ENCODE data around the gene DDX25.

DDX25 gene

DNA sequence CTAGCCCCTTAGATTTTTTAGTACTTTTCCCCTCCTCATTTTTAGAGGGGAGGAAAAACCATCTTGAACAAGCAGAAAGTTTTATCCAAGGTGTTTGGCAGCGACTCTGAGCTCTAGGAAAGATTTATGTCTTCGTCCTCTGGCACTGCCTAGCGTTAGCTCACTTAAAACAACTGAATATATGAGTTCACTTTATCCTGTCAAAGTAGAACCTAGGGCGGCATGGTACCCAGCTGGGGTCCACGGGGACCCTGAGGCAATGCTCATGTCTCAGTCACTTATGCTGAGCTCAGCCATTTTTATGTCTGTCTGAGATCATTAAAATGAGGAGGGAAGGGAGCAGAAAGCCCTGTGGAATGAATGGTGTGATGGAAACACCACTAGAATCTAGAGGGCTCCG is 27.4 kb downstream of the DDX25 start:
- DNase-seq (ENCODE audit: low spot score) = no peak
- TF ChIP-seq, protein P1, sequence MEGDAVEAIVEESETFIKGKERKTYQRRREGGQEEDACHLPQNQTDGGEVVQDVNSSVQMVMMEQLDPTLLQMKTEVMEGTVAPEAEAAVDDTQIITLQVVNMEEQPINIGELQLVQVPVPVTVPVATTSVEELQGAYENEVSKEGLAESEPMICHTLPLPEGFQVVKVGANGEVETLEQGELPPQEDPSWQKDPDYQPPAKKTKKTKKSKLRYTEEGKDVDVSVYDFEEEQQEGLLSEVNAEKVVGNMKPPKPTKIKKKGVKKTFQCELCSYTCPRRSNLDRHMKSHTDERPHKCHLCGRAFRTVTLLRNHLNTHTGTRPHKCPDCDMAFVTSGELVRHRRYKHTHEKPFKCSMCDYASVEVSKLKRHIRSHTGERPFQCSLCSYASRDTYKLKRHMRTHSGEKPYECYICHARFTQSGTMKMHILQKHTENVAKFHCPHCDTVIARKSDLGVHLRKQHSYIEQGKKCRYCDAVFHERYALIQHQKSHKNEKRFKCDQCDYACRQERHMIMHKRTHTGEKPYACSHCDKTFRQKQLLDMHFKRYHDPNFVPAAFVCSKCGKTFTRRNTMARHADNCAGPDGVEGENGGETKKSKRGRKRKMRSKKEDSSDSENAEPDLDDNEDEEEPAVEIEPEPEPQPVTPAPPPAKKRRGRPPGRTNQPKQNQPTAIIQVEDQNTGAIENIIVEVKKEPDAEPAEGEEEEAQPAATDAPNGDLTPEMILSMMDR (IDR thresholded peaks at IDR 0.05; ENCODE audit: extremely low read depth, missing control alignments) = no peak

DNA sequence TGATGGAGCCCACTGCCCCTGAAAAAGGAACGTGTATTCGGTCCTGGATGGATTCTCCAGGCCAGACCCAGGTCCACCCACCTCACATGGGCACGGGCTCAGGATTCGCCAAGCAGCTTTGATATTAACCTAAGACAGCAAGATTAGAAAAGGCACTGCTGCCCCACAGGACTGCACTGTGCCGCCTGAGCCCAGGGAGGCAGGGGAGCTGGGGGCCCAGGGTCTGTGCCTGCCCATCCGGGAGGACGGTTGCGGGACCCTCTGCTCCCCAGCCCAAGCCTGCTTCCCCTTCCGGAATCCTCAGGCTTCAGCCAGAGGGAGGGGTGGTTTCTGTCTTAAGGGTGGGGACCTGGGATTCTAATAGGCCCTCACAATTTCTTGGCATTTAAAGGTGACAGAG is 28.0 kb downstream of the DDX25 start:
- TF ChIP-seq, protein P1 (IDR thresholded peaks at IDR 0.05; ENCODE audit: extremely low read depth, missing control alignments) = no peak
- DNase-seq (ENCODE audit: low spot score) = no peak

DNA sequence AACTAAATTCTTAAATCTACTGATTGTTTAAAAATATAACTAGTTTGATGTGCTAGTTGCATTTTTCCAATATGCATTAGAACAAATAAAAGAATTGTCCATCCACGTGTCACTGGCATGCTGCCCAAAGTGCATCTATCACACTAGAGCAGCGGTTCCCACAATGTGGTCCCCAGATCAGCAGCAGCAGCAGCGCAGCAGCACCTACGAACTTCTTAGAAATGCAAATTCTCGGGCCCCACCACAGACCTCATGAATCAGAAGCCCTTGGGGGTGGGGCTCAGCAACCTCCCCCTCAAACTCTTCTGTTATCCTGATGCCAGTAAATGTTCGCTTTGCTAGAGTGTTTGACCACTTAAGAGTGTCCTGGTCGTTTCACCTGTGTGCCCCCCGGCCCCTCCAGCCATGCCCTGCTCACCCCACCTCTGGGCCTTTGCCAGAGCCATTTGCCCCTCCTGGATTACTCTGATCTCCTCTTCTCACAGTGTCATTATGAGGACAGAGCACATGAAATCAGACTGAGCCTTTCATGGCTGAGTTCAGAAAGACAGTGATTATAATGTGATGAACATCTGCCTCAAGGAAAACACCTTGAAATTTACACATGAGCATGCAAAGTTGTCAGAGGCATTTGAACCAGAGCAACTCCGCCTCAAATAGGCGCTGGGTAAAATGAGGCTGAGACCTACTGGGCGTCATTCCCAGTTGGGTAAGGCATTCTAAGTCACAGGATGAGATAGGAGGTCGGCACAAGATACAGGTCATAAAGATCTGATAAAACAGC is 28.9 kb downstream of the DDX25 start:
- TF ChIP-seq, protein P1 (IDR thresholded peaks at IDR 0.05; ENCODE audit: extremely low read depth, missing control alignments) = no peak

DNA sequence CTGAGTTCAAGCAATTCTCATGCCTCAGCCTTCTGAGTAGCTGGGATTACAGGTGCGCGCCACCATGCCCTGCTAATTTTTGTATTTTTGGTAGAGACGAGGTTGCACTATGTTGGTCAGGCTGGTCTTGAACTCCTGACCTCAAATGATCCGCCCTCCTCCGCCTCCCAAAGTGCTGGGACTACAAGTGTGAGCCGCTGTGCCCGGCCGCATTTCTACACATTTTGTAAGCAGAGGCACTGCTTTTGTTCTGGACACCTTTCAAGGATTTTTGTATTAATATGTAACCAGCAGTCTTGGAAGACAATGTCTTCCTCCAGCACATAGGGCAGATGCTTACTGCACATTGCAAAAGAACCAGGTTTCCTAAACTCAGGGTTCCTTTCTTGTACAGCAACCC is 30.2 kb downstream of the DDX25 start:
- TF ChIP-seq, protein P1 (IDR thresholded peaks at IDR 0.05; ENCODE audit: extremely low read depth, missing control alignments) = no peak
- no peak for DNase-seq (ENCODE audit: low spot score)

More for the DNA sequence above, 28.9 kb downstream of the DDX25 start:
- no peak for DNase-seq (ENCODE audit: low spot score)

DNA sequence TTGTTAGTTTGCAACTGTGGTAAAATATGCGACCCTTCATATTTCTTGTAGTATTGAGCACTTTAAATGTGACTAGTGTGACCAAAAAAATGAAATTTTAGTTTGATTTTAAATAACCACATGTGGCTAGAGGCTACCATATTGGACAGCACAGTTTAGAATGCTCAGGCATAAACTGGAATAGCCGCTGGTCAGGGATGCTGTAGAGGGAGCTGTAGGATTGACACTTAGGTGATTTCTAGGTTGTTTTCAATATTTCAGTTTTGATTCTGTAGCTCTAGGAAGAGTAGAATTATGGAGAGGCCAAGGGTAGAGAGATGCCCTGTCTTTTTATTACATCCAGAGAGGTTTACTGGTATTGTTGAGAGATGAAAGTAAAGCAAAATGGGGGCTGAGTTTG is 30.7 kb downstream of the DDX25 start:
- no peak for DNase-seq (ENCODE audit: low spot score)

DNA sequence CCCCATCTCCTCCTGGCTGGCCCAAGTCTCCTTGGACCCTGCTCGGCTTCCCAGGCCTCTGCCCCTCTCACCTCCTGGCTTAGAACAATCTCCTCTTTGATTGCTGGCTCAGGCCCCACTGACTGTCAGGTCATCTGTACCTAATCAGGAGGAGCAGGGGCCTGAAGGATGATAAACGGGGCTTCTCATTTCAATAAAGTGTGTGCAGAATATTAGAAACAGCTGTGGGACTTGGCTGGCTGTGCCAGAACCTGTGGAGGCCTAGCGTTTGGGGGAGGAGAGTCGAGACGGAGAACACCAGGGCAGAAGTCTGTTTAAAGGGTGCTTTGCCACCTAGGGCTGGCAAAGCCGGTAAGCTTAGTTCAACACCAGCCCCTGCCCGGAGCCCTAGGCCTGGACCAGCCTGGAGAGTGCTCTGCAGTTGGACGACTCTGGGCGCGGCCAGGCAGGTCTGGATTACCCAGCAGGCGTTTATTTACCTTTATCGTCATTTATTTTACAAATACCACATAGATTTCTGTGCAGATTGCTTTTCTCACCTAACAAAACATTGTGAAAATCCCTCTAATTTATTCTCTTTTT is 31.4 kb downstream of the DDX25 start:
- DNase-seq (ENCODE audit: low spot score) = no peak
- TF ChIP-seq, protein P1 (IDR thresholded peaks at IDR 0.05; ENCODE audit: extremely low read depth, missing control alignments) = no peak

More for the DNA sequence above, 30.7 kb downstream of the DDX25 start:
- TF ChIP-seq, protein P1 (IDR thresholded peaks at IDR 0.05; ENCODE audit: extremely low read depth, missing control alignments) = no peak

DNA sequence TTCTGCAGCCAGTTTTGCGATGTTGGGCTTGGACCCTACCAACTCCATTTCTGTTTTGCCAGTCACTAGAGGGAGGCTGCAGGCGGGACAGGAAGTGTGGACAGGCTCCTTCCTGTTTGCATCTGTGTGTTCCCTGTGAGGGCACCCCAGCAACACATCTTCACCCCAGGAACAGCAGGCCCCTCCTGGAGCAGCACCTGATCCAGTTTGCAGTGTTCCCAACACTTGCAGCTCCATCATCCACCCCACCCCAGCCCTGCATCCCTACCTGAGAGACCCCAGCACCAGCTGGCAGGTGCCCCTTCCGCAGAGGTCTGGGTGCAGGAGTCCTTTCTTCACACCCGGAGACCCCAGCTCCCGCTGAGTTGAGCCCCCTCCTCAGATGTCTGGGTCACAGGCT is 34.1 kb downstream of the DDX25 start:
- TF ChIP-seq, protein P1 (IDR thresholded peaks at IDR 0.05; ENCODE audit: extremely low read depth, missing control alignments) = no peak
- no peak for DNase-seq (ENCODE audit: low spot score)
